Astrocyte of the spinal cord (primary cell): ENCODE results near the gene AMH.

Experiments used
- DNase-seq: peaks from one replicate; pipeline ENCODE4 v3.0.0; 2011; ENCODE audit warnings: low read depth, low spot score
- H3K4me3 ChIP-seq: 2 replicates; pipeline ENCODE4 v1.5.1; 2011; ENCODE audit warnings: low read depth, mild to moderate bottlenecking, low read length, moderate library complexity
- in situ Hi-C: cut with HindIII; loops from 2 replicates; pipeline ENCODE4 v1.10.0; 2017; ENCODE audit warnings: low sequenced_read_pairs
- TF ChIP-seq, protein P1 (sequence below): IDR thresholded peaks from 2 replicates; pipeline ENCODE4 v1.5.1; 2012; ENCODE audit warnings: low read depth, mild to moderate bottlenecking, low read length, inconsistent platforms

The AMH gene

DNA sequence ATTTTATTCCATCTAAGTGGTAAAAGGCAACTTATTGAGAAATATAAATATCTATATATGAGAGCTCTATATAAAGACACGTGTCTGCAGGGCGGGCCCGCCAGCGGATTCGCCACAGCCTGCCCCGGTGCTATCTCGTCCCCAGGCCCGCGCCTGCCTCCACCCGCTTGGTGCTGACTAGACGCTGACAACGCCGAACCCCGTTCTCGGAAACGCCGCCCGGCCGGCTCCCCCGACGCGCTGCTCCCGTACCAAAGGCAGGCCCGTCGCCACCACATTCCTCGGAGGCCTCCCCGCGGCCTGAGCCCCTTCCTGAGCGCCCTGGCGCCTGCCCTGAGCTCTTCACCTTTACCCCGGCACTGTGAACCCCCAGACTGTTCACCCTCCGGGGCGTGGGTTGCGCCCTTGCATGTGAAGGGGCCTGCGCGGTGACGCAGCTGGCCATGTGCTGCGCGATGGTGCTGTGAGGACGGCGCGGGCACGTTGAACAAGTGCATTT lies 19.0 kb upstream of the AMH start:
- in situ Hi-C loops = no loop called here
- H3K4me3 ChIP-seq = no peak overlapping the region
- no peak for DNase-seq
- TF ChIP-seq, protein P1, sequence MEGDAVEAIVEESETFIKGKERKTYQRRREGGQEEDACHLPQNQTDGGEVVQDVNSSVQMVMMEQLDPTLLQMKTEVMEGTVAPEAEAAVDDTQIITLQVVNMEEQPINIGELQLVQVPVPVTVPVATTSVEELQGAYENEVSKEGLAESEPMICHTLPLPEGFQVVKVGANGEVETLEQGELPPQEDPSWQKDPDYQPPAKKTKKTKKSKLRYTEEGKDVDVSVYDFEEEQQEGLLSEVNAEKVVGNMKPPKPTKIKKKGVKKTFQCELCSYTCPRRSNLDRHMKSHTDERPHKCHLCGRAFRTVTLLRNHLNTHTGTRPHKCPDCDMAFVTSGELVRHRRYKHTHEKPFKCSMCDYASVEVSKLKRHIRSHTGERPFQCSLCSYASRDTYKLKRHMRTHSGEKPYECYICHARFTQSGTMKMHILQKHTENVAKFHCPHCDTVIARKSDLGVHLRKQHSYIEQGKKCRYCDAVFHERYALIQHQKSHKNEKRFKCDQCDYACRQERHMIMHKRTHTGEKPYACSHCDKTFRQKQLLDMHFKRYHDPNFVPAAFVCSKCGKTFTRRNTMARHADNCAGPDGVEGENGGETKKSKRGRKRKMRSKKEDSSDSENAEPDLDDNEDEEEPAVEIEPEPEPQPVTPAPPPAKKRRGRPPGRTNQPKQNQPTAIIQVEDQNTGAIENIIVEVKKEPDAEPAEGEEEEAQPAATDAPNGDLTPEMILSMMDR = no peak

DNA sequence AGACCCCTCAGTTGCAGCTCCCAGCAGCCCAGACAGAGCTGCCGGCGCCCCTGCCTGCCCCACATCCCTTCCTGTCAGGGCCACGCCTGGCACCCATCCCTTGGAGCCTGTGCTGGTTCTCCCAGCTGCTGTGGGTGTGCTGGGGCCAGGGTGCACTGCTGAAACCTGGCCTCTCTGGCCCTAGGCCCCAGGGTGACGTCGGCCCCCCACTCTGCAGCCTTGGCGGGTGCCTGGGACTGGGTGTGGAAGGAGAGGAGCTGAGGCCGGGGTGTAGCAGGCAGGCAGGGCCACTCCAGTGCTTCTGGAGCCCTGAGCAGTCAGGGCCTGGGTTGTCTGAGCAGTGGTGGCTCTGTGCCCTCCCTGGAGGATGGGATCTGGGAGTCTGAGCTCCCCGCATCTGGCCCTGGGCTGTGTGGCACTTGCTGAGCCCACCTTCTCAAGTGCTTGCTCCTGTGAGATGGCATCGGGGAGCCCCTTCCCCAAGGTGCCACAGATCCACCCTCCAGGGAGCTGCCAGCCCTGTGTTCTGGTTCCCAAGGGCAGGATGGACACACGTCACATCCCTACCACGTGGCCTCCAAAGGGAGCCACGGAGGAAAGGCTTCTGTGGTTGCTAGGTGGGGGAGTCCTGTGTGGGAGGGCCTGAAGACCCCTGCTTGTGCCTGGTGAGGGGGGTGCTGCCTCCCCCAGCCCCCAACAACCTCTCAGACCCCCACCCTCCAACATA lies 18.2 kb upstream of the AMH start:
- in situ Hi-C loops = no loop called here
- no peak overlapping the region for H3K4me3 ChIP-seq
- TF ChIP-seq, protein P1 = no peak
- DNase-seq = no peak

DNA sequence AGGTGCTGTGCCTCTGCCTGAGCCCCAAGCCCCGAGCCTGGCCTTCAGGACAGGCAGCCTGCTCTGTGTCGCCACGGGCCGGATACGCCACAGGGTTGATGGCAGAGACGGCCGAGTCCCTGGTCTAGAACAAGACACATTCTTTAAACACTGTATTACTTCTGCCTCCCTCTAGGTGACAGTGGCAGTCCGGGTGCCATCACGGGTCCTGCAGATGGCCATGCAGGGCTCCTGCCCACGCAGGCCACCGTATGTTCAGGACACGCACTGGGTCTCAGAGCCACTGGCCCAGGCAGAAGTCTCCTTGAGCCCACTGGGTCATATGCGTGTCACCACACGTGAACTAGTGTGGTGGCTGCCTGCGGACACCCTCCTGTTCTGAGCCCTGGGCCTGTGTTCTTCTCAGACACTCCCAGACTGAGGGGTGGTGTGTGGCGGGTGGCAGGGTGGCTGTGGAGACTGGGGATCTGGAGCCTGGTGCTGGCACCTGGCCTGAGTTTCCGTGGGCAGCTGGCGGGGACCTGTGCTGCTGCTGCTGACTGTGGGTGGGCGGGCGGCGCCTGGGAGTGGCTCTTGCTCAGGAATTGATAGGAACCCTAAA lies 17.4 kb upstream of the AMH start:
- DNase-seq = no peak
- in situ Hi-C loops = no loop called here
- H3K4me3 ChIP-seq = no peak overlapping the region
- TF ChIP-seq, protein P1 = no peak

DNA sequence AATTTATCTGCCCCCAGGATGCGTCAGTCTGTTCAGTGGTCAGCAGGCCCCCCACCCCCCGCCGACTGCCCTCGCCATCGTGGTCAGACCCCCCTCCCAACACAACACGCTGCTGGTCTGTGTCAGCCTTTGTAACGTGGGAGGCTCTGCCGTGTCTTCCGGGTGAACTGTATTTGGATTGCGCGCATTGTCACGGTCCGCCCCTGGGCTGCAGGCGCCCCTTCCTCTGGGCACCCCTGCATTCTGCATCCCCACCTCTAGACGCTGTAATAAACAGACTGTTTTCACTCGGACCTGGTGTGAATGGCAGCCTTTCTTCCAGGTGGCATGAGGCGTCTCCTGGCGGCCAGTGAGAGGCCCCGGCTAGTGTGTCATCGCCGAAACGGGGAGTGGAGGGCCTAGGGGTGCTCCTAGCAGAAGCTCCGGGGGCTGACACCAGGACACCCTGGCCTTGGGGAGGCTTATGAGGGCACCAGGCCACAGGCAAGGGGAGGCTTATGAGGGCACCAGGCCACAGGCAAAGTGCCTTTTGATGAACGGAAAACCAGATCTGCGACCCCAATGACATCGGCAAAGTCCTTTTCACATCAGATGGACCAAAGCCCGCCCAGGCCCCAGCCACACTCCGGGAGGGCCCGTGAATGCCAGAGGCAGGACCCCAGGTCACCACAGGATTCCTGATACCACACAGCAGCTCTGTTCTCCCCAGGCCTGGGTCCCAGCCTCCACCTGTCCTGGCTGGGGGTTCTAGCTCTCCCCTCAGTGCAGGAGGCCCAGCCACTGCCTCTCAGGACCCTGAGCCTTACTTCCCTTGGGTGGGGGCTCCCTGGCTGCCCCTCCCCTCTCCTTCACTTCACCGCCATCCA lies 16.6 kb upstream of the AMH start:
- TF ChIP-seq, protein P1 = no peak
- in situ Hi-C loops = no loop called here
- no peak overlapping the region for H3K4me3 ChIP-seq
- no peak for DNase-seq

DNA sequence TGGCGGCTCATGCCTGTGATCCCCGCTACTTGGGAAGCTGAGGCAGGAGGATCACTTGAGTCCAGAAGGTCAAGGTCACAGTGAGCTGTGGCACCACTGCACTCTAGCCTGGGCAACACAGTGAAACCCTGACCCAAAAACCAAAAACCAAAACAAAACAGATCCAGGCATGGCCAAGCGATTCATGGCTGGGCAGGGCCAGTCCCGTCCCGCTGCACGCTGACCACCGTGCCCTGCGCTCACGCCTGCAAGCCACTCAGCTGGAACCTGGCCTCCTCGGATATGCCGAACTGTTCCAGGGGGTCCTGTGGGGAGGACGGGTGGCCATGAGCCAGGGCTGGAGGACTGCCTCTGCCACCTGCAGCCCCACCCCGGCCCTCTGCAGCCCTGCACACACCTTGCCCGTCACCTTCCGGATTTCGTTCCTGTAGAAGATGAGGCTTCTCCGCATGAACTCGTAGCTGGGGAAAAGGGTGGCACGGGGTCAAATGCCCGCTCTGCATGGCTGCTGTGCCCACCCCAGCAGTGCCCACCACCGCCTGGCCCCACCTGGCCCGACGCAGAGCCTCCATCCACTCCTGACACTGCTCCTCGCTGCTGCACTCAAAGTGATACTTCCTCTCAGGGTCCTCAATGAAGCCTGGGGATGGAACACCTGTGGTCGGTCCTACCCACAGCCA lies 15.4 kb upstream of the AMH start:
- H3K4me3 ChIP-seq = no peak overlapping the region
- no peak for DNase-seq
- TF ChIP-seq, protein P1 = no peak
- in situ Hi-C loops = no loop called here

DNA sequence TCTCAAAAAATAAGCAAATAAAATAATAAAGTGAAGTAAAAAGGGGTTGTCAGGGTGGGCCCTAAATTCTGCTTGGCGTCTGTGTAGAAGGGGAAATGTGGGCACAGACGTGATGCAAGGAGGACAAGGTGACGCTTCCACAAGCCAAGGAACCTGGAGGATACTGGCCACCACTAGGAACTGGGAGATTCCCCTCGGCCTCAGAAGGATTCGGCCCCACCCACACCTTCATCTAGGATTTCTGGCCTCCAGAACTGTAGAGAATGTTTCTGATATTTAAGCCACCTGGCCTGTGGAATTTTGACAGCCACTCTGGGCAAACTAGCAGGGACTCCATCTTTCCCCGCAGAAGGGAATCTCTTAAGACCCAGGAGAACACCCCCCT lies 14.1 kb upstream of the AMH start:
- no peak for DNase-seq
- in situ Hi-C loops = no loop called here
- TF ChIP-seq, protein P1 = no peak
- peak overlapping the region; percentile 78 for H3K4me3 ChIP-seq
